Measurements from ENCODE around the gene UMAD1. TPM values are rescaled to one million over a fixed set of nuclear protein-coding genes. Genes with fewer than 3 reads are reported as not detected.

The UMAD1 gene
- total RNA-seq, 1 donor from 2014 or later: 9.3 TPM

DNA sequence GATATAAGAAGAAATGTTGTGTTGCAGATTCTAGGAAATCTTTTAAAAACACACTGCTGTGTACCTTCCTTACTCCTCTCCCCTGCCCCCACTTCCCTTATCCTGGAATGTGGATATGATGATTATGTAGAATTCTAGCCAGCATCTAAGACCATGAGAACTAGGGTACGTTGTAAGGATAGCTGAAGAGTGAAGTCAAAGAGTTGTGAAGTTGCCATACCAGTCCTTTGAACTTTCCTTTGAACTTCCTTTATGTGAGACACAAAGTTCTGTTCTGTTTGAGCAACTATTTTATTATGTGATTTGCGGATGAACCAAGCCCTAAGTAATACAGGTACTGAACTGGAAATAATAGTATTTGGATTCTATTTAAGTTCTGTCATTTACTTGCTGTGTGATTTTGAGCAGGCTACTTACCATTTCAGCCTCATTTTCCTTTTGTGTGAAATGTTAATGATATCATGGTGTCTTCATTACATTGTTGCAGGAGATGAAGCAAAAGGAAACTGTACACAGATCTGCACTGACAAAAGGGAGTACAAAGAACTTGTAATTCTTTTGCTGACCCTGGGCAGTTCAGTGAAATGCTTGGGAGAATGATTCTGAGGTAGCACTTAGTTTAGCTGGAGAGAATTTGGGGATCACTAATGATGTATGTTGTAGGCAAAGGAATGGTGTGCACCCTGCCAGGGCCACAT, 46.4 kb downstream of the UMAD1 start:
- no peak overlapping the region for H3K27ac Mint-ChIP-seq (ENCODE audit: unreplicated experiment)

DNA sequence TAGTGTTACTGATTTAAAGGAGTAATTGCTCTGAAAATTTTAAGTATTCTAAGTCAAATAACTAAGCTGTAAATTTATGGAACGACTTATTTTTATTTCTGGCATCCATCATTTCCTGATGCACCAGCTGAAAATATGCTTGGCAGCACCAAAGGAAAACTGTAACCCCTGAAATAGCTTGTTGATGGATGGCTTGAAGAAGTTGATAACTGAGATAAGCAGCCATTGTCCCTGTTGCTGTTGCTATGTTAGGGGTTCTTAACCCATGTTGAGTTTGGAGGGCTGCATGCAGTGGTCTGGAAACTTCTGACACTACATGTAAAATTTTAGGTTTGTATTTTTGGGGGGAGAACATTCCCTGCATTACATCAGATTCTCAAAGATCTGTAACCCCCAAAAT, 47.2 kb downstream of the UMAD1 start:
- Histone ChIP-seq H3K36me3 (ENCODE audit: insufficient read depth, low read length) (no peaks in the 10 kb centered on the region), H3K79me2 (ENCODE audit: insufficient read depth, low read length) (no peaks in the 10 kb centered on the region), H3K27ac (ENCODE audit: low read depth, low read length) (no peak overlapping the region), H3K4me3 (ENCODE audit: insufficient read depth, low read depth, low read length) (no peak overlapping the region), H3K9ac (ENCODE audit: low read length) (no peak overlapping the region), H4K20me1 (ENCODE audit: insufficient read depth, low read length) (no peaks in the 10 kb centered on the region), H2AFZ (ENCODE audit: low read depth, low read length) (no peak overlapping the region), H3K27me3 (ENCODE audit: insufficient read depth, low read length) (no peaks in the 10 kb centered on the region), H3K4me2 (ENCODE audit: low read length) (no peak overlapping the region), H3K9me3 (ENCODE audit: insufficient read depth, low read depth, low read length) (no peaks in the 10 kb centered on the region), H3K4me1 (ENCODE audit: insufficient read depth, low read length) (no peaks in the 10 kb centered on the region)
- Mint-ChIP-seq H3K36me3 (ENCODE audit: low read depth, unreplicated experiment) (no peaks in the 10 kb centered on the region), H3K27ac (ENCODE audit: unreplicated experiment) (no peak overlapping the region), H3K9me3 (ENCODE audit: unreplicated experiment) (no peaks in the 10 kb centered on the region), H3K4me1 (ENCODE audit: low read depth, unreplicated experiment) (peaks cover 14% of the 10 kb centered on the region), H3K4me3 (ENCODE audit: unreplicated experiment) (no peak overlapping the region), H3K27me3 (ENCODE audit: low read depth, unreplicated experiment) (no peaks in the 10 kb centered on the region)
- FAIRE-seq: no peak
- TF ChIP-seq, protein P1, sequence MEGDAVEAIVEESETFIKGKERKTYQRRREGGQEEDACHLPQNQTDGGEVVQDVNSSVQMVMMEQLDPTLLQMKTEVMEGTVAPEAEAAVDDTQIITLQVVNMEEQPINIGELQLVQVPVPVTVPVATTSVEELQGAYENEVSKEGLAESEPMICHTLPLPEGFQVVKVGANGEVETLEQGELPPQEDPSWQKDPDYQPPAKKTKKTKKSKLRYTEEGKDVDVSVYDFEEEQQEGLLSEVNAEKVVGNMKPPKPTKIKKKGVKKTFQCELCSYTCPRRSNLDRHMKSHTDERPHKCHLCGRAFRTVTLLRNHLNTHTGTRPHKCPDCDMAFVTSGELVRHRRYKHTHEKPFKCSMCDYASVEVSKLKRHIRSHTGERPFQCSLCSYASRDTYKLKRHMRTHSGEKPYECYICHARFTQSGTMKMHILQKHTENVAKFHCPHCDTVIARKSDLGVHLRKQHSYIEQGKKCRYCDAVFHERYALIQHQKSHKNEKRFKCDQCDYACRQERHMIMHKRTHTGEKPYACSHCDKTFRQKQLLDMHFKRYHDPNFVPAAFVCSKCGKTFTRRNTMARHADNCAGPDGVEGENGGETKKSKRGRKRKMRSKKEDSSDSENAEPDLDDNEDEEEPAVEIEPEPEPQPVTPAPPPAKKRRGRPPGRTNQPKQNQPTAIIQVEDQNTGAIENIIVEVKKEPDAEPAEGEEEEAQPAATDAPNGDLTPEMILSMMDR (IDR thresholded peaks at IDR 0.05; ENCODE audit: insufficient read depth, low read depth, low read length): no peak
- TF ChIP-seq EZH2 (IDR thresholded peaks at IDR 0.05; ENCODE audit: insufficient read depth, low read length): no peak
- DNase-seq (ENCODE audit: low read depth): no peak

More for the DNA sequence above, 46.4 kb downstream of the UMAD1 start:
- Histone ChIP-seq H3K27me3 (ENCODE audit: insufficient read depth, low read length) (no peaks in the 10 kb centered on the region), H3K36me3 (ENCODE audit: insufficient read depth, low read length) (no peaks in the 10 kb centered on the region), H3K27ac (ENCODE audit: low read depth, low read length) (no peak overlapping the region), H3K9me3 (ENCODE audit: insufficient read depth, low read depth, low read length) (no peaks in the 10 kb centered on the region), H3K4me1 (ENCODE audit: insufficient read depth, low read length) (no peaks in the 10 kb centered on the region), H3K9ac (ENCODE audit: low read length) (no peak overlapping the region), H3K4me2 (ENCODE audit: low read length) (no peak overlapping the region), H3K79me2 (ENCODE audit: insufficient read depth, low read length) (no peaks in the 10 kb centered on the region), H3K4me3 (ENCODE audit: insufficient read depth, low read depth, low read length) (no peak overlapping the region), H2AFZ (ENCODE audit: low read depth, low read length) (no peak overlapping the region), H4K20me1 (ENCODE audit: insufficient read depth, low read length) (no peaks in the 10 kb centered on the region)
- Mint-ChIP-seq H3K9me3 (ENCODE audit: unreplicated experiment) (no peaks in the 10 kb centered on the region), H3K4me3 (ENCODE audit: unreplicated experiment) (no peak overlapping the region), H3K27me3 (ENCODE audit: low read depth, unreplicated experiment) (no peaks in the 10 kb centered on the region), H3K4me1 (ENCODE audit: low read depth, unreplicated experiment) (peaks cover 10% of the 10 kb centered on the region), H3K36me3 (ENCODE audit: low read depth, unreplicated experiment) (no peaks in the 10 kb centered on the region)
- peak; percentile 47 for DNase-seq (ENCODE audit: low read depth)
- FAIRE-seq: no peak
- TF ChIP-seq, protein P1 (IDR thresholded peaks at IDR 0.05; ENCODE audit: insufficient read depth, low read depth, low read length): no peak
- no peak for TF ChIP-seq EZH2 (IDR thresholded peaks at IDR 0.05; ENCODE audit: insufficient read depth, low read length)

GRCh38 chr7:7688310-7688709, 47.8 kb downstream of the UMAD1 start:
- H3K27me3 ChIP-seq (ENCODE audit: insufficient read depth, low read length): no peaks in the 10 kb centered on the region
- H3K4me3 ChIP-seq (ENCODE audit: insufficient read depth, low read depth, low read length): no peak overlapping the region
- Mint-ChIP-seq H3K36me3 (ENCODE audit: low read depth, unreplicated experiment) (no peaks in the 10 kb centered on the region), H3K27me3 (ENCODE audit: low read depth, unreplicated experiment) (no peaks in the 10 kb centered on the region), H3K4me1 (ENCODE audit: low read depth, unreplicated experiment) (peaks cover 16% of the 10 kb centered on the region), H3K4me3 (ENCODE audit: unreplicated experiment) (no peak overlapping the region), H3K27ac (ENCODE audit: unreplicated experiment) (no peak overlapping the region), H3K9me3 (ENCODE audit: unreplicated experiment) (no peaks in the 10 kb centered on the region)
- H3K4me1 ChIP-seq (ENCODE audit: insufficient read depth, low read length): peaks cover 3% of the 10 kb centered on the region
- H3K36me3 ChIP-seq (ENCODE audit: insufficient read depth, low read length): no peaks in the 10 kb centered on the region
- H3K4me2 ChIP-seq (ENCODE audit: low read length): no peak overlapping the region
- no peak overlapping the region for H3K9ac ChIP-seq (ENCODE audit: low read length)
- DNase-seq (ENCODE audit: low read depth) (no peak), FAIRE-seq (no peak)
- no peaks in the 10 kb centered on the region for H3K79me2 ChIP-seq (ENCODE audit: insufficient read depth, low read length)
- H4K20me1 ChIP-seq (ENCODE audit: insufficient read depth, low read length): no peaks in the 10 kb centered on the region
- no peaks in the 10 kb centered on the region for H3K9me3 ChIP-seq (ENCODE audit: insufficient read depth, low read depth, low read length)
- no peak overlapping the region for H3K27ac ChIP-seq (ENCODE audit: low read depth, low read length)
- TF ChIP-seq, protein P1 (IDR thresholded peaks at IDR 0.05; ENCODE audit: insufficient read depth, low read depth, low read length): no peak
- no peak for TF ChIP-seq EZH2 (IDR thresholded peaks at IDR 0.05; ENCODE audit: insufficient read depth, low read length)
- H2AFZ ChIP-seq (ENCODE audit: low read depth, low read length): no peak overlapping the region
